ENCODE data around the gene PANK4. TPM values are rescaled to one million over a fixed set of nuclear protein-coding genes. Genes with fewer than 3 reads are reported as not detected.
A peak's percentile ranks its signal among the peaks of the same experiment; 100 is the strongest.

Gene PANK4
- total RNA-seq, 1 donor from 2014 or later, result 27.5 TPM

GRCh38 chr1:2530513-2531361, 4.3 kb upstream of the PANK4 start:
- no peak for DNase-seq (ENCODE audit: low read depth)

DNA sequence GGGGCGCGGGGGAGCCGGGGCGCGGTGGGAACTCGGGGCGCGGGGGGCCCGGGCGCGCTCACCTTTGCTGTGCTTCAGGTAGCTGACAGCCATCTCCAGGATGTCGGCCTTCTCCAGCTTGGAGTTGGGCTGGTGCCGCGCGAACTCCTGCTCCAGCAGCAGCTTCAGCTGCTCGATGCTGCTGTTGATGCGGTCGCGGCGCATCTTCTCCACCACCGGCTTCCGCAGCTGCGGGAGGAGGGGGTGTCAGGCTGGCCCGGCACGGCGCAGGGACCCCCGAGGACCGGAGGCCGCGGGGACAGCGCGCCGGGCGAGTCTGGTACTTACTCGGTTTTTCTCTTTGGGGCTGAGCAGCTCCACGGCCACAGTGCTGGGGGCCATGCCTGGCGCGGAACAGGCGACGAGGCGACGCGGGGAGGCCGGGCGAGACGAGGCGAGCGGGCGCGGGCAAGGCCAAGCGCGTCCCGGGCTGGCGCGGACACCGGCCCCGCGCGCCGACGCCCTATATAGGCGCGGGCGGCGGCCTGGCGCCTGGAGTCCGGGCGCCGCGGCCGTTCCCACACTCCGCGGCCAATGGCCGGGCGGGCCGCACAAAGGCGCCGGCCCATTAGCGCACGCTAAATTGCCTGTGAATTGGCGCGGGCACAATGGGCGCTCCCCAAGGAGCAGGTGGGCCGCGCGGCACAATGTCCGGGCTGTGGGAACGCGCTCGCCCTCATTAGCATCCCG, 3.6 kb upstream of the PANK4 start, which contains the start of gene HES5:
HES5 (minus strand) TSS at position 480 of the 729 bp plus-strand sequence; CDS start at position 381, 99 bp downstream.
- no peak for DNase-seq (ENCODE audit: low read depth)

DNA sequence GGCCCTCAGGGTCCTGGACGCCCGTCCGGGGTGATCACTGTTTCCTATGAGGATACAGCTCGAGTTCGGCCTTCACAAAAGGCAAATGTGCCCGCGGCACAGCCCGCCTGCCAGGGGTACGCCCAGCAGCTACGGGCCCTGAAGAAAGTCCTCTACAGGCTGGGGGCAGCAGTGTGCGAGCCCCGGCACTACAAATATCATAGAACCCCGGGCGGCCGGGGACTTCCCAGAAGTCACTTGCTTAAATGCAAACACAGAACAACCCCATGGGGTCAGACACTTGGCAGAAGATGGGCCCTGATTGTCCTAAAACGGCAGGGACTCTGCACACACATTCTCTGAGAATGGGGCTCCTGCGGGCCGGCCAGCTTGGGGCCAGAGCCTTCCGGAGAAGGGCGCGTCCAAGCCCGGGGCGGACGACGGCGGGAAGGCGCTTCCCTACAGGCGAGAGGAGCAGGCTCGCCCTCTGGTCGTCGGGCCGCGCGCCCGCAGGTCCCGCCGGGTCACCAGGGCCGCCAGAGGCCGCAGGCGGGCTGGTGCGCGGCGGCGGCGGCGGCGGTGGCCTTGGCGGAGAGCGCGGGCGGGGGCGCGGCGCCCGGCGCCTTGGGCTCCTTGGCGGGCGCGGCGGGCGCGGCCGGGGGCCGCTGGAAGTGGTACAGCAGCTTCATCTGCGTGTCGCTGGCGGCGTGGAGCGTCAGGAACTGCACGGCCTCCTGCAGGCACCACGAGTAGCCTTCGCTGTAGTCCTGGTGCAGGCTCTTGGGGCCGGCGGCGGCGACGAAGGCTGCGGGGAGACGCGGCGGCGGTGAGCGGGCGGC, 2.8 kb upstream of the PANK4 start:
- DNase-seq (ENCODE audit: low read depth), result no peak

DNA sequence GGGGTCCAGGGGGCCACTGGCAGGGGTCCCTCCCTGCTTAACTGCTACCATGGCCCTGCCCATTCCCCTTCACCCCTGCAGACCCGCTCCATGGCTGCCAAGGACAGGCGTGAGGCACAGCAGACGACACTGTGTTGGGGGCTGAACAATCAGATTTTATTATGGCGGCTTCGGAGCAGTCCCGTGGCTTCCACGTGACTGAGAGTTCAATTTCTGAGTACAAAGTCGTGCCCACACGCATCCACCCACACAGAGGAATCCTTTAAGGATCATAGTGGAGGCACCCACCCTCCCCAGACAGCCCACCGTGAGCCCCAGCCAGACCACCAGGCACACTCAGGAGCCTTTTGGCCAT, 2.2 kb upstream of the PANK4 start:
- DNase-seq (ENCODE audit: low read depth), result no peak

DNA sequence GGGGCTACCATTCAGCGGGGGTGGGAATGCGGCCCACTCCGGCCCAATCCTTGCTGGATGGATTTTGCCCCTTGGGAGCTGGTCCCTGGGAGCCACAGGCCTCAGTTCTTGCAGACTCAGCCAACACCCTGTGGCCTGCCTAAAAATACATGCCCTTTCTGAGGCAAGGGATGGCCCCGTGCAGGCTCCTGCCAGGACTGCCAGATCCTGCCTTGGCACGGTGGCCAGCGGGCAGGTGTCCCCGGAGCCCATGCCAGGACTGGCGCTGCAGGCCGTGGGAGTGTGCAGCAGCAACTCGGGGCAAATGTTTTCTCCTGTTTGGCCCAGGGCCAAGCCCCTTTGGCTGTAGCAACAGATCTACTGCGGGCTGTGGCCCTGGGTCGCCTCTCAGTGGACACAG, 1.6 kb upstream of the PANK4 start:
- peak; percentile 71 for DNase-seq (ENCODE audit: low read depth)

GRCh38 chr1:2527556-2527860, 1.1 kb upstream of the PANK4 start:
- DNase-seq (ENCODE audit: low read depth), result no peak

DNA sequence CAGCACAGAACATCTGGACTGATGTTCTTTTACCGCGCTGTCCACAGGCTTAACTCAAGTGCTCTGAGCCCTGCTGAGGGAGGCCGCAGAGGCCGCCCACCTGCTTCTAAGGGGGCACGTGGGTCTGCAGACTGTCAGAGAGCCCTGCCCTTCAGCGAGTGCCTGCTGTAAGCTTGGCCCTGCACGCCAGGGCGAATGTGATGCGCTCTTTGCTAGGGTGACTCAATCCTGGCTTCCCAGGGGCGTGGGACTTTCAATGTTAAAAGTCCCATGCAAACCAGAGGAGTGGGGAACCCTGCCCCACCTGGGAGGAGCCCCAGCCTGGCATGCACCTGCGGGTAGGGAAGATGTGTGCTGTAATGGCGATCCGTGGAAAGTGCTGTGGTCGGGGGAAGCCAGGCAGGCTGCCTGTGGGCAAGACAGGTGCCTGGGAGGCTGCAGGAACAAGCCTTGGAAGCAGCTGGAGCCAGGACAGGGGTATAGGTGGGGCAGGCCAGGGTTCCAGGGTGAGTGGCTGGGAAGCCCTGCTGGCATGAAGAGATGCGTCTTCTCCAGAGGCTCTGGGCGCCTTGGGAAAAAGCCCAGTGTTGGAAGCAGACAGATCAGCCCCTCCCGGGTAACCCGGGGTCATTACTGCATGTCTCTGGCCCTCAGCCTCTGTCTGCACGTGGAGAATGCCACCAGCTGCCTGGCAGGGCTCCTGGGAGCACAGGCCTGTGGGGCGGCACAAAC, 594 bp upstream of the PANK4 start:
- peak; percentile 95 for DNase-seq (ENCODE audit: low read depth)

GRCh38 chr1:2525572-2525919, 850 bp downstream of the PANK4 start:
- DNase-seq (ENCODE audit: low read depth), result no peak

GRCh38 chr1:2523891-2524609, 2.3 kb downstream of the PANK4 start:
- no peak for DNase-seq (ENCODE audit: low read depth)

- no peak for DNase-seq (ENCODE audit: low read depth)
Observed at GRCh38 chr1:2523191-2523890, 3.1 kb downstream of the PANK4 start.

DNA sequence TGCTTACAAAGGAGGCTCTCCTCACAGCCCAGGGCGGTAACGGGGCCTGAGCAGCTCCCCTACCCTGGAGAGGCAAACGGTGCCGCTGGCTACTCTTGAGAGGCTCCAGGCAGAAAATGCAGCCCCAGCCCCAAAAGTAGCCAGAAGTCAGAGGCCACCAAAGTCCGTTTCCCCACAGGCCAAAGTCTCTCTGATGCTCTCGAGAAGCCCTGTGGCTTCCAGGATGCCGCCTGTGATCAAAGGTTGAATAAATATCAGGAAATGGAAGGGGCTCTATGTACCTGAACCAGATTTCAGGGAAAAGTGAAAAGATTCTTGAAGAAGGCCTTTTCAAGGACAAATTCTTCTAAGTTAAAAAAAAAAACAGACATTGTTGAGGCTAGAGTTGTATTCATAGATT, 4.2 kb downstream of the PANK4 start:
- no peak for DNase-seq (ENCODE audit: low read depth)

GRCh38 chr1:2520806-2521205, 5.6 kb downstream of the PANK4 start:
- no peak for DNase-seq (ENCODE audit: low read depth)

GRCh38 chr1:2520206-2520605, 6.2 kb downstream of the PANK4 start:
- DNase-seq (ENCODE audit: low read depth), result no peak

DNA sequence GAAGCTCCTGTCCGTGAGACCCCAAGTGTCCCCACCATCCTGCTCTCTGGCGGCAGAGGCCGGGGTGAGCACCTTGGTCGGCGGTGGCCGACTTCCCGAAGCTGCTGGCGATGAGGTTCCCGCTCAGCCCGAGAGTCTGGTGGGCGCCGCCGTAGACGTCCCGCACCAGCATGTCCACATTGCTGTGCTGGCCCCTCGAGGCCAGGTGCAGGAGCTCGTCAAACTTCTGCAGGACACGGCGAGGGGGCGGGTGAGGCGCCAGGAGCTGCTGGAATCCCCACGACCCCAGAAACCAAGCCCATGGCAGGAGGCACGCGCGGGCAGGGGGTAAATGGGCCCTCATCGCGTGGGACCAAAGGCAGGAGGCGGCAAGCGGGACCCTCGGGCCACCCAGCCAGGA, 6.7 kb downstream of the PANK4 start:
- no peak for DNase-seq (ENCODE audit: low read depth)

GRCh38 chr1:2519029-2519685, 7.2 kb downstream of the PANK4 start:
- no peak for DNase-seq (ENCODE audit: low read depth)

- DNase-seq (ENCODE audit: low read depth), result no peak
Observed at GRCh38 chr1:2518528-2518927, 7.9 kb downstream of the PANK4 start.

- no peak for DNase-seq (ENCODE audit: low read depth)
Observed at GRCh38 chr1:2517966-2518365, 8.4 kb downstream of the PANK4 start.

GRCh38 chr1:2516946-2517345, 9.4 kb downstream of the PANK4 start:
- DNase-seq (ENCODE audit: low read depth), result no peak

GRCh38 chr1:2516124-2516523, 10.3 kb downstream of the PANK4 start:
- DNase-seq (ENCODE audit: low read depth), result no peak

- DNase-seq (ENCODE audit: low read depth), result no peak
Observed at GRCh38 chr1:2515763-2516080, 10.7 kb downstream of the PANK4 start.
